Measurements from ENCODE around the gene ADGRE2. TPM values are rescaled to one million over a fixed set of nuclear protein-coding genes. Genes with fewer than 3 reads are reported as not detected.

The ADGRE2 gene
- total RNA-seq, 1 donor from 2014 or later = not detected

- H3K4me3 Mint-ChIP-seq = no peak overlapping the region
- H3K4me1 Mint-ChIP-seq = no peaks in the 10 kb centered on the region
- TF ChIP-seq, protein P1, sequence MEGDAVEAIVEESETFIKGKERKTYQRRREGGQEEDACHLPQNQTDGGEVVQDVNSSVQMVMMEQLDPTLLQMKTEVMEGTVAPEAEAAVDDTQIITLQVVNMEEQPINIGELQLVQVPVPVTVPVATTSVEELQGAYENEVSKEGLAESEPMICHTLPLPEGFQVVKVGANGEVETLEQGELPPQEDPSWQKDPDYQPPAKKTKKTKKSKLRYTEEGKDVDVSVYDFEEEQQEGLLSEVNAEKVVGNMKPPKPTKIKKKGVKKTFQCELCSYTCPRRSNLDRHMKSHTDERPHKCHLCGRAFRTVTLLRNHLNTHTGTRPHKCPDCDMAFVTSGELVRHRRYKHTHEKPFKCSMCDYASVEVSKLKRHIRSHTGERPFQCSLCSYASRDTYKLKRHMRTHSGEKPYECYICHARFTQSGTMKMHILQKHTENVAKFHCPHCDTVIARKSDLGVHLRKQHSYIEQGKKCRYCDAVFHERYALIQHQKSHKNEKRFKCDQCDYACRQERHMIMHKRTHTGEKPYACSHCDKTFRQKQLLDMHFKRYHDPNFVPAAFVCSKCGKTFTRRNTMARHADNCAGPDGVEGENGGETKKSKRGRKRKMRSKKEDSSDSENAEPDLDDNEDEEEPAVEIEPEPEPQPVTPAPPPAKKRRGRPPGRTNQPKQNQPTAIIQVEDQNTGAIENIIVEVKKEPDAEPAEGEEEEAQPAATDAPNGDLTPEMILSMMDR (conservative IDR thresholded peaks at IDR 0.05) = no peak
- no peak for DNase-seq (ENCODE audit: low read depth, low spot score)
- H3K27me3 Mint-ChIP-seq (ENCODE audit: low read depth) = peaks cover 40% of the 10 kb centered on the region
- no peaks in the 10 kb centered on the region for H3K36me3 Mint-ChIP-seq (ENCODE audit: low read depth)
- H3K27ac Mint-ChIP-seq (ENCODE audit: unreplicated experiment) = no peak overlapping the region
- H3K9me3 Mint-ChIP-seq = peaks cover 8% of the 10 kb centered on the region
Observed at GRCh38 chr19:14733574-14733973, 44.8 kb downstream of the ADGRE2 start.

- Mint-ChIP-seq H3K4me3 (no peak overlapping the region), H3K4me1 (no peaks in the 10 kb centered on the region), H3K27ac (ENCODE audit: unreplicated experiment) (no peak overlapping the region), H3K27me3 (ENCODE audit: low read depth) (peaks cover 36% of the 10 kb centered on the region), H3K9me3 (peaks cover 13% of the 10 kb centered on the region), H3K36me3 (ENCODE audit: low read depth) (peaks cover 4% of the 10 kb centered on the region)
- TF ChIP-seq, protein P1 (conservative IDR thresholded peaks at IDR 0.05) = no peak
- DNase-seq (ENCODE audit: low read depth, low spot score) = no peak
Observed at GRCh38 chr19:14732510-14732909, 45.9 kb downstream of the ADGRE2 start.

DNA sequence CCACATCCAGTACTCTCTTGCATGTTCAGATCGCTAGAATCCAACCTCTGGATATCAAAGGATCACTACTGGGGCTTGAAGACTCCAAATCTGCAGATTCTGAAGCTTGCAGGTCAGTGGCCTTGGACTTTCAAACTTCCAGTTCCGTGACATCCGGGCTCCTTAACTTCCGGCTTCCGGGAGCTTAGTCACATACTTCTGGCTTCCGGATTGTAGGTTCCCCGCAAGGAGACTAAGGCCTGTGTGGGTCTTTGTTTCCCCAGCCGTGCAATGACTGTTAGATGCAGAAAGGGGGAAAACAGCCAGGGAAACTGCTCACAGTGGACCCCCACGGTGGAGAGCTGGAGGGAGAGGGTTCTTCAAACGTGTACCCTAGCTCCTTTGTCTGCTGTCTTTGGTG, 47.2 kb downstream of the ADGRE2 start:
- H3K9me3 Mint-ChIP-seq = peaks cover 19% of the 10 kb centered on the region

DNA sequence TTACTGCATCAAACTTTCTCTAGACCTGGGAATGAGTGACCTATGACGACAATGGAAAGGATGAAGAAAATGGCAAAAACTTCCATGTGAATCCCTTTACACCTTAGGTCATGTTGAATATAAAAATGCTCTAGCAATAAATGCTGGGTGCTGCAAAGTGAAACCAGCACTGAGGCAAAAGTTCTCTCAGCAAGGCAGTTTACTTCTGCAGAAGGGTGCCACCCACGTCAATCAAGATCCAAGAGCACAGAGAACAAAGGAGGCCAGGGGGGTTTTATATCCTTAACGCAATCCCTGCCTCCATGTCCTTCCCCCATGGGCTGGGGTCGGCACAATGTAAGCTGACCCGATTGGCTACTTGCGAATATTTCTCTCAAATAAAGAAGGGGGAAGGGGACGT, 49.8 kb downstream of the ADGRE2 start:
- Mint-ChIP-seq H3K4me3 (no peak overlapping the region), H3K4me1 (no peaks in the 10 kb centered on the region), H3K9me3 (peaks cover 30% of the 10 kb centered on the region), H3K27ac (ENCODE audit: unreplicated experiment) (no peak overlapping the region), H3K27me3 (ENCODE audit: low read depth) (peaks cover 27% of the 10 kb centered on the region), H3K36me3 (ENCODE audit: low read depth) (peaks cover 22% of the 10 kb centered on the region)
- TF ChIP-seq, protein P1 (conservative IDR thresholded peaks at IDR 0.05) = no peak
- DNase-seq (ENCODE audit: low read depth, low spot score) = no peak

More for the DNA sequence above, 47.2 kb downstream of the ADGRE2 start:
- H3K36me3 Mint-ChIP-seq (ENCODE audit: low read depth) = peaks cover 10% of the 10 kb centered on the region
- peaks cover 40% of the 10 kb centered on the region for H3K27me3 Mint-ChIP-seq (ENCODE audit: low read depth)
- no peaks in the 10 kb centered on the region for H3K4me1 Mint-ChIP-seq
- DNase-seq (ENCODE audit: low read depth, low spot score) = no peak
- TF ChIP-seq, protein P1 (conservative IDR thresholded peaks at IDR 0.05) = no peak
- H3K4me3 Mint-ChIP-seq = no peak overlapping the region
- no peak overlapping the region for H3K27ac Mint-ChIP-seq (ENCODE audit: unreplicated experiment)

DNA sequence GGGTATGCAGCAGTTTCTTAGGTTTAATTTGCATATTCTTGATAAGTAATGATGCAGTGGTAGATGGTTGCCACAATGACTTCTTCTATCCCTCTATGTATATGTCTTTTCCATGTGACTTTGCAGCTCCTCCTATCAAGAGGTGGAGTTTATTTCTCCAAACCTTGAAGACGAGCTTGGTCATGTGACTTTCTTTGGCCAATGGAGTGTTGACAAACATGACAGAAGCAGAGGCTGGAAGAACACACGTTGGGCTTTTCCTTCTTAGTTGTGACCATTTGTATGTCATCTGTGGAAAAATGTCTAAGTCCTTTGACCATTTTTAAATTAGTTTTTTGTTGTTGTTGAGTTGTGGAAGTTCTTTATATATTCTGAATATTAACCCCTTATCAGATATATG, 56.2 kb downstream of the ADGRE2 start:
- TF ChIP-seq, protein P1 (conservative IDR thresholded peaks at IDR 0.05) = no peak
- Mint-ChIP-seq H3K27me3 (ENCODE audit: low read depth) (peaks cover 4% of the 10 kb centered on the region), H3K4me3 (no peak overlapping the region), H3K9me3 (peaks cover 47% of the 10 kb centered on the region), H3K27ac (ENCODE audit: unreplicated experiment) (no peak overlapping the region), H3K4me1 (no peaks in the 10 kb centered on the region), H3K36me3 (ENCODE audit: low read depth) (peaks cover 76% of the 10 kb centered on the region)
- no peak for DNase-seq (ENCODE audit: low read depth, low spot score)

DNA sequence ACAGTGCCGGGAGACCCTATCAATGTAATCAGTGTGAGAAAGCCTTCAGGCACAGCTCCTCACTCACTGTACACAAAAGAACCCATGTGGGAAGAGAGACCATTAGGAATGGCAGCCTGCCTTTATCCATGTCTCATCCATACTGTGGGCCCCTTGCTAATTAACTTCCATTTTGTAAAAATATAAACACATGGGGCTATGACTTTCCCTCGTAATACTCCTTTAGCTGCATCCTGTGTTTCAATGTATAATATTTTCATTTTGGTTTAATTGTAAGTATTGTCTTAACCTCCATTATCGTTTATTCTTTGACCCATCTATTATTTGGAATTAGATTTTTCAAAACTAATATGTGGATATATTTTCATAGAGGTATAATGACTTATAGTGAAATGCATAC, 59.2 kb downstream of the ADGRE2 start:
- no peak for DNase-seq (ENCODE audit: low read depth, low spot score)
- Mint-ChIP-seq H3K4me1 (no peaks in the 10 kb centered on the region), H3K36me3 (ENCODE audit: low read depth) (peaks cover 91% of the 10 kb centered on the region), H3K27ac (ENCODE audit: unreplicated experiment) (no peak overlapping the region), H3K9me3 (peaks cover 43% of the 10 kb centered on the region), H3K27me3 (ENCODE audit: low read depth) (no peaks in the 10 kb centered on the region), H3K4me3 (no peak overlapping the region)
- TF ChIP-seq, protein P1 (conservative IDR thresholded peaks at IDR 0.05) = no peak

Measured in neural crest cell (in vitro differentiated cells).